ENCODE results near the gene FAM13A.

- TF ChIP-seq CTCF (IDR thresholded peaks at IDR 0.05 in 8 of 11, conservative IDR thresholded peaks at IDR 0.05 in 3 of 11) = no peak
- no peak for TF ChIP-seq POLR2AphosphoS5 (IDR thresholded peaks at IDR 0.05)
- no peak for TF ChIP-seq POLR2A (IDR thresholded peaks at IDR 0.05)
Measured at GRCh38 chr4:88982757-88983156, 74.2 kb downstream of the FAM13A start.
